Suprapubic skin (tissue), 4 donors: ENCODE measurements around the gene CFAP58. TPM values are rescaled to one million over a fixed set of nuclear protein-coding genes. Genes with fewer than 3 reads are reported as not detected.

ENCODE experiments used
- DNase-seq, 2 donors: peaks; one replicate each; pipeline ENCODE4 v3.0.0-alpha.2; 2019; ENCODE audit warnings: low spot score in 2 of 2
- H3K27ac ChIP-seq: fragments of 200-600 bp; sonication (generic); one replicate; pipeline ENCODE4 v1.5.1; 2019
- H3K27me3 ChIP-seq: fragments of 200-600 bp; sonication (generic); one replicate; pipeline ENCODE4 v1.5.1; 2019
- H3K36me3 ChIP-seq: fragments of 200-600 bp; sonication (generic); one replicate; pipeline ENCODE4 v1.5.1; 2019
- H3K4me1 ChIP-seq: fragments of 200-600 bp; sonication (generic); one replicate; pipeline ENCODE4 v1.5.1; 2019
- H3K4me3 ChIP-seq: fragments of 200-600 bp; sonication (generic); one replicate; pipeline ENCODE4 v1.5.1; 2019; ENCODE audit warnings: mild to moderate bottlenecking
- H3K9me3 ChIP-seq: fragments of 200-600 bp; sonication (generic); one replicate; pipeline ENCODE4 v1.5.1; 2019
- CTCF ChIP-seq, 2 donors: fragments of 200-600 bp in 1 of 2; fragments of 450-650 bp in 1 of 2; sonication (generic) in 1 of 2; IDR thresholded peaks; one replicate each; pipeline ENCODE4 v1.5.1; 2016 to 2019; ENCODE audit warnings: antibody characterized with exemption in 2 of 2, mild to moderate bottlenecking in 1 of 2, moderate library complexity in 1 of 2
- EP300 ChIP-seq: sonication (generic); formaldehyde crosslinking; IDR thresholded peaks from one replicate; pipeline ENCODE4 v1.6.1; 2017; ENCODE audit warnings: antibody characterized with exemption
- POLR2A ChIP-seq, 2 donors: fragments of 450-650 bp; IDR thresholded peaks; one replicate each; pipeline ENCODE4 v1.6.1; 2017; ENCODE audit warnings: antibody characterized with exemption in 2 of 2, mild to moderate bottlenecking in 2 of 2, moderate library complexity in 2 of 2
- POLR2AphosphoS5 ChIP-seq, 3 donors: sonication (generic); formaldehyde crosslinking; IDR thresholded peaks; one replicate each; pipeline ENCODE4 v1.6.1; 2017; ENCODE audit warnings: antibody characterized with exemption in 3 of 3
- WGBS: methylation state at CpG from one replicate; pipeline ENCODE4 v1.1.5; 2018; 5-methylcytosine and 5-hydroxymethylcytosine counted together
- total RNA-seq, 4 donors: library from RNA; depleted of rRNA; stranded (reverse); fragments of >200 nt; gene quantifications; one replicate each; pipeline ENCODE4 v1.1.0, GENCODE V29; 2016

Gene CFAP58
- total RNA-seq, 4 donors from 2014 or later: 0.13 to 1.0 (median 0.39) TPM

GRCh38 chr10:104486803-104487202 is 133.2 kb downstream of the CFAP58 start:
- no peak for DNase-seq
- 96% methylated on average over 1 of the region's 1 CpG for WGBS
- no peak overlapping the region for H3K27ac ChIP-seq
- H3K36me3 ChIP-seq: no peaks in the 10 kb centered on the region
- no peaks in the 10 kb centered on the region for H3K9me3 ChIP-seq
- no peak overlapping the region for H3K4me3 ChIP-seq
- no peaks in the 10 kb centered on the region for H3K4me1 ChIP-seq
- TF ChIP-seq CTCF (IDR thresholded peaks at IDR 0.05) (no peak), EP300 (no peak), POLR2AphosphoS5 (IDR thresholded peaks at IDR 0.05) (no peak), POLR2A (IDR thresholded peaks at IDR 0.05) (no peak)
- peaks cover 7% of the 10 kb centered on the region for H3K27me3 ChIP-seq

- H3K27ac ChIP-seq: no peak overlapping the region
- WGBS: 39% methylated on average over 7 of the region's 7 CpGs
- H3K4me1 ChIP-seq: peaks cover 9% of the 10 kb centered on the region
- H3K27me3 ChIP-seq: peaks cover 7% of the 10 kb centered on the region
- DNase-seq: no peak
- no peak for TF ChIP-seq EP300
- TF ChIP-seq POLR2AphosphoS5 (IDR thresholded peaks at IDR 0.05): no peak
- no peak for TF ChIP-seq POLR2A (IDR thresholded peaks at IDR 0.05)
- no peak for TF ChIP-seq CTCF (IDR thresholded peaks at IDR 0.05)
- H3K9me3 ChIP-seq: no peaks in the 10 kb centered on the region
- H3K4me3 ChIP-seq: no peak overlapping the region
- H3K36me3 ChIP-seq: no peaks in the 10 kb centered on the region
Measured at GRCh38 chr10:104487794-104488438, 134.3 kb downstream of the CFAP58 start.

- H3K27ac ChIP-seq: no peak overlapping the region
- TF ChIP-seq POLR2AphosphoS5 (IDR thresholded peaks at IDR 0.05): no peak
- TF ChIP-seq POLR2A (IDR thresholded peaks at IDR 0.05): no peak
- no peak for TF ChIP-seq CTCF (IDR thresholded peaks at IDR 0.05)
- TF ChIP-seq EP300: no peak
- no peak overlapping the region for H3K4me3 ChIP-seq
- 68% methylated on average over 2 of the region's 2 CpGs for WGBS
- no peak for DNase-seq
- no peaks in the 10 kb centered on the region for H3K9me3 ChIP-seq
- no peaks in the 10 kb centered on the region for H3K36me3 ChIP-seq
- H3K4me1 ChIP-seq: peaks cover 12% of the 10 kb centered on the region
- H3K27me3 ChIP-seq: peaks cover 3% of the 10 kb centered on the region
Measured at GRCh38 chr10:104488439-104488832, 134.8 kb downstream of the CFAP58 start.

- no peak for DNase-seq
- H3K4me3 ChIP-seq: no peak overlapping the region
- WGBS: 59% methylated on average over 4 of the region's 4 CpGs
- no peaks in the 10 kb centered on the region for H3K36me3 ChIP-seq
- H3K27ac ChIP-seq: no peak overlapping the region
- peaks cover 12% of the 10 kb centered on the region for H3K4me1 ChIP-seq
- no peaks in the 10 kb centered on the region for H3K27me3 ChIP-seq
- no peak for TF ChIP-seq EP300
- TF ChIP-seq POLR2A (IDR thresholded peaks at IDR 0.05): no peak
- TF ChIP-seq CTCF (IDR thresholded peaks at IDR 0.05): no peak
- no peak for TF ChIP-seq POLR2AphosphoS5 (IDR thresholded peaks at IDR 0.05)
- H3K9me3 ChIP-seq: no peaks in the 10 kb centered on the region
Measured at GRCh38 chr10:104492329-104492940, 138.8 kb downstream of the CFAP58 start.

- H3K36me3 ChIP-seq: no peaks in the 10 kb centered on the region
- TF ChIP-seq EP300: no peak
- no peak for TF ChIP-seq POLR2A (IDR thresholded peaks at IDR 0.05)
- no peak for TF ChIP-seq CTCF (IDR thresholded peaks at IDR 0.05)
- TF ChIP-seq POLR2AphosphoS5 (IDR thresholded peaks at IDR 0.05): no peak
- no peak overlapping the region for H3K27ac ChIP-seq
- DNase-seq: no peak
- no peaks in the 10 kb centered on the region for H3K9me3 ChIP-seq
- H3K4me3 ChIP-seq: no peak overlapping the region
- peaks cover 5% of the 10 kb centered on the region for H3K4me1 ChIP-seq
- whole genome bisulfite sequencing: 65% methylated on average over 4 of the region's 4 CpGs
- no peaks in the 10 kb centered on the region for H3K27me3 ChIP-seq
Measured at GRCh38 chr10:104498347-104499081, 144.9 kb downstream of the CFAP58 start.
